K562 (cell line): ENCODE data around the gene GGACT. TPM values are rescaled to one million over a fixed set of nuclear protein-coding genes. Genes with fewer than 3 reads are reported as not detected.

ENCODE experiments used
- ATAC-seq: fragments of 200-7000 bp; cut with Tn5 transposase; 3 replicates; pipeline ENCODE4 v1.9.1; 2020; ENCODE audit warnings: moderate library complexity
- BruUV-seq: library from RNA; stranded (reverse); fragments of 400-500 nt; replicated peaks from 2 replicates; lab custom pipeline; 2021; lab: Mats Ljungman, UMichigan
- CTCF ChIA-PET: fragments of 300-600 bp; formaldehyde crosslinking; extraction: SDS; loops from one replicate; lab custom pipeline; 2021; ENCODE audit warnings: low intra/inter-chr PET ratio; lab: Yijun Ruan, JAX
- POLR2A ChIA-PET: fragments of 300-600, 350-650 bp; sonication (Branson Sonifier 250); formaldehyde crosslinking; extraction: SDS; loops from one replicate; lab custom pipeline; 2021; ENCODE audit warnings: antibody characterized with exemption, inconsistent platforms; lab: Yijun Ruan, JAX
- DNase-seq, 4 experiments: peaks; one replicate each; pipeline versions ENCODE4 v3.0.0 to v3.0.0-alpha.2; 2011 to 2018; ENCODE audit warnings: low spot score in 3 of 4, mixed read lengths in 3 of 4; ENCODE audit errors: extremely low read depth in 1 of 4
- FAIRE-seq: peaks from 2 replicates; lab custom pipeline; 2011; peaks lifted over from hg19 to GRCh38; lab: Jason Lieb, UNC
- H2AFZ ChIP-seq: 2 replicates; pipeline ENCODE4 v1.6.0; 2011; ENCODE audit warnings: low read depth, low read length, control low read depth, inconsistent platforms
- H3K27ac ChIP-seq: fragments of 200-600 bp; 3 replicates; pipeline ENCODE4 v1.8.0; 2011; ENCODE audit warnings: low read depth, mild to moderate bottlenecking, control low read depth, inconsistent platforms, low read length, moderate library complexity, mixed read lengths; ENCODE audit errors: extremely low read depth
- H3K27me3 ChIP-seq, 2 experiments: fragments of 300-600 bp in 1 of 2; 2 replicates in 1 of 2; 3 replicates in 1 of 2; pipeline versions ENCODE4 v1.6.0 to v1.8.0; 2011; ENCODE audit warnings: inconsistent platforms in 2 of 2, low read length in 2 of 2, mild to moderate bottlenecking in 1 of 2, mixed read lengths in 1 of 2, moderate library complexity in 1 of 2; ENCODE audit not compliant: control insufficient read depth in 2 of 2, insufficient read depth in 2 of 2
- H3K36me3 ChIP-seq: fragments of 300-600 bp; 3 replicates; pipeline ENCODE4 v1.8.0; 2011; ENCODE audit warnings: mild to moderate bottlenecking, low read length, inconsistent platforms; ENCODE audit not compliant: control insufficient read depth, insufficient read depth
- H3K4me1 ChIP-seq, 2 experiments: fragments of 200-600 bp in 1 of 2; replicated peaks in 1 of 2; 2 replicates in 1 of 2; 3 replicates in 1 of 2; pipeline versions ENCODE4 v1.5.1 to v1.8.0; 2011; ENCODE audit warnings: inconsistent platforms in 2 of 2, low read length in 2 of 2, mild to moderate bottlenecking in 1 of 2, mixed read lengths in 1 of 2, moderate library complexity in 1 of 2; ENCODE audit not compliant: control insufficient read depth in 2 of 2, insufficient read depth in 2 of 2
- H3K4me2 ChIP-seq: 2 replicates; pipeline ENCODE4 v1.6.1; 2011; ENCODE audit warnings: low read length, control low read depth, inconsistent platforms, mixed read lengths; ENCODE audit not compliant: insufficient read depth
- H3K4me3 ChIP-seq: fragments of 200-600 bp; sonication (generic), shearing (Covaris generic); 2 replicates; pipeline ENCODE4 v1.5.1; 2016; ENCODE audit warnings: control low read depth, inconsistent platforms
- H3K79me2 ChIP-seq: fragments of 200-600 bp; 3 replicates; pipeline ENCODE4 v1.8.0; 2011; ENCODE audit warnings: low read length, inconsistent platforms; ENCODE audit not compliant: control insufficient read depth, insufficient read depth
- H3K9ac ChIP-seq, 2 experiments: 2 replicates each; pipeline versions ENCODE4 v1.6.0 to v1.6.1; 2011; ENCODE audit warnings: low read depth in 2 of 2, low read length in 2 of 2, control low read depth in 1 of 2, inconsistent platforms in 1 of 2, mild to moderate bottlenecking in 1 of 2, mixed read lengths in 1 of 2; ENCODE audit not compliant: insufficient read depth in 1 of 2
- H3K9me1 ChIP-seq: one replicate; pipeline ENCODE4 v1.6.0; 2011; ENCODE audit warnings: inconsistent platforms, mild to moderate bottlenecking, low read length, moderate library complexity; ENCODE audit not compliant: control insufficient read depth, insufficient read depth
- H3K9me3 ChIP-seq: replicated peaks from 2 replicates; pipeline ENCODE4 v1.5.1; 2011; ENCODE audit warnings: low read depth, low read length, inconsistent platforms; ENCODE audit not compliant: control insufficient read depth, insufficient read depth
- H4K20me1 ChIP-seq: replicated peaks from 2 replicates; pipeline ENCODE4 v1.6.1; 2011; ENCODE audit warnings: low read length, inconsistent platforms, mixed read lengths; ENCODE audit not compliant: control insufficient read depth, insufficient read depth
- BCOR ChIP-seq: fragments of 450-650 bp; IDR thresholded peaks from 2 replicates; pipeline ENCODE4 v1.6.1; 2016
- CAMTA2 ChIP-seq: fragments of 250-450 bp; sonication (Bioruptor Pico); conservative IDR thresholded peaks from 2 replicates; pipeline ENCODE4 v1.5.1; 2022
- KLF10 ChIP-seq: fragments of 250-450 bp; sonication (Bioruptor Pico); IDR thresholded peaks from 2 replicates; pipeline ENCODE4 v1.6.1; 2021; ENCODE audit warnings: matching md5 sums
- KLF13 ChIP-seq: fragments of 450-650 bp; IDR thresholded peaks from 2 replicates; pipeline ENCODE4 v1.6.1; 2016; ENCODE audit warnings: missing genetic modification characterization, low read depth, mild to moderate bottlenecking, missing compliant biosample characterization, moderate library complexity, borderline replicate concordance
- NCOA4 ChIP-seq: fragments of 450-650 bp; IDR thresholded peaks from 2 replicates; pipeline ENCODE4 v1.6.1; 2018; ENCODE audit warnings: mild to moderate bottlenecking; ENCODE audit not compliant: partially characterized antibody
- NEUROD1 ChIP-seq: fragments of 150-350 bp; IDR thresholded peaks from 2 replicates; pipeline ENCODE4 v1.6.1; 2014; ENCODE audit warnings: borderline replicate concordance, low read length, low read depth; ENCODE audit not compliant: partially characterized antibody
- PHF21A ChIP-seq: fragments of 450-650 bp; IDR thresholded peaks from 2 replicates; pipeline ENCODE4 v1.6.1; 2017; ENCODE audit warnings: low read depth, borderline replicate concordance
- RFX5 ChIP-seq: IDR thresholded peaks from 2 replicates; pipeline ENCODE4 v1.6.1; 2011; ENCODE audit warnings: low read depth, mild to moderate bottlenecking, improper control_type of control experiment, low read length
- SREBF1 ChIP-seq: fragments of 150-350 bp; IDR thresholded peaks from 2 replicates; pipeline ENCODE4 v1.6.1; 2014; ENCODE audit warnings: antibody characterized with exemption, low read depth, low read length, borderline replicate concordance
- TCF7L2 ChIP-seq: fragments of 150-350 bp; IDR thresholded peaks from 2 replicates; pipeline ENCODE4 v1.6.1; 2016; ENCODE audit warnings: low read depth, mild to moderate bottlenecking, low read length, moderate library complexity
- ZBED1 ChIP-seq: IDR thresholded peaks from 2 replicates; pipeline ENCODE4 v1.6.1; 2014
- ZNF134 ChIP-seq: fragments of 250-450 bp; sonication (Bioruptor Pico); conservative IDR thresholded peaks from 2 replicates; pipeline ENCODE4 v1.4.0; 2020
- ZNF551 ChIP-seq: fragments of 250-450 bp; sonication (Bioruptor Pico); IDR thresholded peaks from 2 replicates; pipeline ENCODE4 v1.5.0; 2021; ENCODE audit warnings: mild to moderate bottlenecking, moderate library complexity
- ZNF655 ChIP-seq: fragments of 250-450 bp; sonication (Bioruptor Pico); IDR thresholded peaks from 2 replicates; pipeline ENCODE4 v1.5.0; 2021
- ZNF740 ChIP-seq, 3 experiments: fragments of 200-800 bp in 1 of 3; sonication (Bioruptor generic) in 1 of 3; sonication (generic) in 1 of 3; formaldehyde crosslinking in 1 of 3; IDR thresholded peaks; 2 replicates each; pipeline versions ENCODE4 v1.6.1 to v1.8.0; 2016 to 2022; ENCODE audit warnings: mild to moderate bottlenecking in 2 of 3, missing compliant biosample characterization in 2 of 3, missing genetic modification characterization in 2 of 3, missing genetic modification reagents in 1 of 3
- ZNF75A ChIP-seq: fragments of 450-650 bp; formaldehyde crosslinking; IDR thresholded peaks from 2 replicates; pipeline ENCODE4 v1.4.0; 2020; ENCODE audit warnings: mild to moderate bottlenecking
- WGBS: fragments of 100-300 bp; shearing (Covaris generic); methylation state at CpG from one replicate; pipeline ENCODE4 v1.1.6; 2016; ENCODE audit warnings: low coverage, mixed read lengths; ENCODE audit not compliant: insufficient coverage; ENCODE audit errors: missing lambda C conversion rate; 5-methylcytosine and 5-hydroxymethylcytosine counted together
- in situ Hi-C: fragments of 300-500 bp; cut with MboI; formaldehyde crosslinking; loops from 4 replicates; pipeline ENCODE4 v1.15.0; 2018; ENCODE audit warnings: inconsistent platforms, mixed read lengths
- intact Hi-C: fragments of 100-400 bp; cut with micrococcal nuclease; formaldehyde crosslinking; loops from 2 replicates; pipeline ENCODE4 v1.14.2; 2022
- polyA plus RNA-seq, 8 experiments: library from polyadenylated mRNA; depleted of rRNA in 4 of 8; stranded (reverse) in 5 of 8; unstranded in 3 of 8; fragments of >200 nt; fragmentation: Nextera tagmentation in 2 of 8; fragmentation: Illumina TruSeq in 1 of 8; extraction: Ambion mirVana in 2 of 8; extraction: Trizol in 1 of 8; gene quantifications; 2 replicates each; pipeline versions ENCODE4 v1.2.1 to v1.2.3, GENCODE V29; 2011 to 2014; ENCODE audit warnings: inconsistent platforms in 1 of 8, missing spikeins in 1 of 8
- total RNA-seq, 7 experiments: library from RNA; depleted of rRNA in 6 of 7; stranded (reverse); fragments of >200 nt in 6 of 7; fragmentation: Illumina TruSeq in 2 of 7; extraction: Trizol in 2 of 7; gene quantifications; 2 replicates each; pipeline versions ENCODE4 v1.2.1 to v1.2.3, GENCODE V29; 2011 to 2021; ENCODE audit warnings: low replicate concordance in 1 of 7

Gene GGACT
- total and polyA plus RNA-seq, 9 of the 15 experiments (the other 6 are each of a cell fraction or from before 2014, with no cell fraction given) = 0.20 to 3.2 (median 1.7) TPM

- no peaks in the 10 kb centered on the region for H3K9me1 ChIP-seq
- H3K9ac ChIP-seq = no peak overlapping the region
- no TSS peak for BruUV-seq
- TF ChIP-seq ZBED1 (no peak), SREBF1 (no peak), CAMTA2 (CRISPR knock-in tag) (no peak), TCF7L2 (no peak)
- no peaks in the 10 kb centered on the region for H3K36me3 ChIP-seq
- no peaks in the 10 kb centered on the region for H3K9me3 ChIP-seq
- H2AFZ ChIP-seq = no peak overlapping the region
- no peak overlapping the region for H3K4me2 ChIP-seq
- in situ Hi-C loops = loop anchor here (25.0 kb wide), 1 partner anchor 560 kb away; no protein-coding TSS in a partner anchor
- POLR2A ChIA-PET = no interaction called here
- no peak for DNase-seq
- no peaks in the 10 kb centered on the region for H3K79me2 ChIP-seq
- no peak overlapping the region for H3K27ac ChIP-seq
- FAIRE-seq = no peak
- no peak overlapping the region for H3K4me3 ChIP-seq
- intact Hi-C loops = no loop called here
- peaks cover 0 to 22% of the 10 kb centered on the region in 2 experiments; a peak in 2 of 5 replicates for H3K27me3 ChIP-seq
- WGBS = 4% methylated on average over 9 of the region's 11 CpGs
- CTCF ChIA-PET = no interaction called here
- ATAC-seq = no peak
- H3K4me1 ChIP-seq = no peaks in the 10 kb centered on the region
- H4K20me1 ChIP-seq = no peaks in the 10 kb centered on the region
These were observed 35.8 kb downstream of the GGACT start for GRCh38 chr13:100552755-100553154.

- WGBS = 39% methylated on average over 8 of the region's 9 CpGs
- FAIRE-seq = no peak
- TF ChIP-seq KLF13 (tag) (no peak), KLF10 (no peak), RFX5 (no peak), PHF21A (no peak), NCOA4 (no peak), BCOR (no peak), ZNF134 (CRISPR knock-in tag) (no peak), ZNF655 (CRISPR knock-in tag) (no peak), ZNF740 (CRISPR knock-in tag; IDR thresholded peaks at IDR 0.05) (no peak), ZNF740 (tag; IDR thresholded peaks at IDR 0.05) (no peak), ZNF551 (CRISPR knock-in tag) (no peak), NEUROD1 (no peak), ZNF75A (no peak)
These were observed 39.3 kb downstream of the GGACT start for GRCh38 chr13:100549316-100549715.

More at GRCh38 chr13:100549316-100549715, 39.3 kb downstream of the GGACT start:
- Histone ChIP-seq H3K9me1 (no peaks in the 10 kb centered on the region), H3K9me3 (no peaks in the 10 kb centered on the region), H3K27ac (no peak overlapping the region), H3K27me3 (peaks cover 0 to 22% of the 10 kb centered on the region in 2 experiments; a peak in 2 of 5 replicates), H3K79me2 (no peaks in the 10 kb centered on the region), H3K4me2 (no peak overlapping the region), H3K9ac (no peak overlapping the region), H4K20me1 (no peaks in the 10 kb centered on the region), H3K4me1 (peaks cover 0 to 3% of the 10 kb centered on the region in 2 experiments; a peak in 1 of 5 replicates), H3K4me3 (no peak overlapping the region), H2AFZ (no peak overlapping the region), H3K36me3 (no peaks in the 10 kb centered on the region)
- DNase-seq (no peak), ATAC-seq (no peak)
- in situ Hi-C loops = loop anchor here (25.0 kb wide), 1 partner anchor 887 kb away; no protein-coding TSS in a partner anchor
- CTCF ChIA-PET = no interaction called here
- POLR2A ChIA-PET = interaction anchor here (0.6 kb wide), 1 partner anchor 653 kb away, joined by 3 read pairs; no protein-coding TSS in a partner anchor
- no TSS peak for BruUV-seq
- intact Hi-C loops = no loop called here
